Kidney (tissue), 14 donors: ENCODE results near the gene TPH1. TPM values are rescaled to one million over a fixed set of nuclear protein-coding genes. Genes with fewer than 3 reads are reported as not detected.

Experiments
- DNase-seq, 5 donors: peaks; one replicate each; pipeline ENCODE4 v3.0.0-alpha.2; 2013 to 2020
- FAIRE-seq: peaks from 2 replicates; lab custom pipeline; 2012; peaks lifted over from hg19 to GRCh38; lab: Jason Lieb, UNC
- H3K27ac ChIP-seq, 2 donors: one replicate each; pipeline ENCODE4 v1.7.0; 2013; ENCODE audit warnings: low read depth in 2 of 2, low read length in 2 of 2, inconsistent platforms in 1 of 2
- H3K27me3 ChIP-seq: one replicate; pipeline ENCODE4 v1.7.1; 2013; ENCODE audit warnings: low read length, inconsistent platforms; ENCODE audit not compliant: control insufficient read depth, insufficient read depth
- H3K36me3 ChIP-seq, 3 donors: one replicate each; pipeline versions ENCODE4 v1.7.0 to v1.7.1; 2013; ENCODE audit warnings: low read length in 3 of 3, control low read depth in 1 of 3, inconsistent platforms in 1 of 3; ENCODE audit not compliant: insufficient read depth in 3 of 3, control insufficient read depth in 2 of 3
- H3K4me1 ChIP-seq, 3 donors: one replicate each; pipeline versions ENCODE4 v1.7.0 to v1.7.1; 2013; ENCODE audit warnings: low read length in 3 of 3, inconsistent platforms in 1 of 3, low read depth in 1 of 3; ENCODE audit not compliant: control insufficient read depth in 2 of 3, insufficient read depth in 2 of 3
- H3K4me3 ChIP-seq, 3 donors: one replicate each; pipeline versions ENCODE4 v1.7.0 to v1.8.1; 2013; ENCODE audit warnings: low read length in 3 of 3, control low read depth in 1 of 3, inconsistent platforms in 1 of 3
- H3K9ac ChIP-seq, 3 donors: one replicate each; pipeline versions ENCODE4 v1.7.0 to v1.7.1; 2013; ENCODE audit warnings: low read length in 3 of 3, control low read depth in 1 of 3, inconsistent platforms in 1 of 3
- H3K9me3 ChIP-seq, 3 donors: one replicate each; pipeline versions ENCODE4 v1.7.0 to v1.7.1; 2013; ENCODE audit warnings: low read length in 3 of 3, control low read depth in 1 of 3, inconsistent platforms in 1 of 3; ENCODE audit not compliant: control insufficient read depth in 2 of 3, insufficient read depth in 1 of 3
- intact Hi-C: fragments of 100-400 bp; cut with DNase I; formaldehyde crosslinking; loops from one replicate; pipeline ENCODE4 v1.11.1; 2022
- polyA plus RNA-seq: library from polyadenylated mRNA; stranded (reverse); fragments of 350-450 nt; fragmentation: Illumina TruSeq; extraction: RNeasy Lipid Tissue Mini Kit (QIAGEN cat#74804); gene quantifications from one replicate; pipeline ENCODE4 v1.2.3, GENCODE V29; 2014; ENCODE audit warnings: low read depth, low replicate concordance; ENCODE audit not compliant: insufficient read depth
- total RNA-seq: library from RNA; stranded (reverse); fragmentation: NEBNext Ultra II Directional; extraction: Animal tissue kit (Norgen Biotek cat#: 25700); gene quantifications from one replicate; pipeline ENCODE4 v1.2.1, GENCODE V29; 2021
- TF ChIP-seq, protein P1 (sequence below): IDR thresholded peaks from 3 replicates; pipeline ENCODE4 v1.5.1; 2012; ENCODE audit warnings: mild to moderate bottlenecking, moderate library complexity, borderline replicate concordance; ENCODE audit not compliant: insufficient read depth; ENCODE audit errors: extremely low read depth
- donor health status: control.
- donor health status: control.
- donor health status: control.
- donor health status: control.
- donor health status: control.
- donor health status: DM: yes; HTN: yes; CAD: no.
- donor health status: Normal renal cell carcinoma (clear cell type).

TPH1 gene
- total and polyA plus RNA-seq, 2 donors from 2014 or later, result 0.09 to 0.60 TPM

DNA sequence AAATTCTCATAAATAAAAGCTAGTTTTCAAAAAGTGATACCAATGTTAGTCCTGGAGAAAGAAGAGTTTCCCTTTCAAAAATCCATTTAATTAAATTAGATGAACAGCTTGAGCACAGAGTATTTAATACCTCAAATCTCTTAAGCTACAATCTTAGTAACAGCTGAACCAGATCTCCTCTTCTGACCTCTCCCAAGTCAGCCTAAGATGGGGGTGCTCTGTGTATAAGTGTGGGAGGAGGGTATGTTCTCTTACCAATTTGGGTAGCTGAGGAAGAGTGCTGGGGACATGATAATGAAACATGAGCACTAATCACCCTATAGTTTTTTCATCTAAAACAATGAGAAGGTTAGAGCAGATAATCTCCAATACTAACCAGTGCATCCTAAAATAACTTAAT lies 9.6 kb downstream of the TPH1 start:
- TF ChIP-seq, protein P1, sequence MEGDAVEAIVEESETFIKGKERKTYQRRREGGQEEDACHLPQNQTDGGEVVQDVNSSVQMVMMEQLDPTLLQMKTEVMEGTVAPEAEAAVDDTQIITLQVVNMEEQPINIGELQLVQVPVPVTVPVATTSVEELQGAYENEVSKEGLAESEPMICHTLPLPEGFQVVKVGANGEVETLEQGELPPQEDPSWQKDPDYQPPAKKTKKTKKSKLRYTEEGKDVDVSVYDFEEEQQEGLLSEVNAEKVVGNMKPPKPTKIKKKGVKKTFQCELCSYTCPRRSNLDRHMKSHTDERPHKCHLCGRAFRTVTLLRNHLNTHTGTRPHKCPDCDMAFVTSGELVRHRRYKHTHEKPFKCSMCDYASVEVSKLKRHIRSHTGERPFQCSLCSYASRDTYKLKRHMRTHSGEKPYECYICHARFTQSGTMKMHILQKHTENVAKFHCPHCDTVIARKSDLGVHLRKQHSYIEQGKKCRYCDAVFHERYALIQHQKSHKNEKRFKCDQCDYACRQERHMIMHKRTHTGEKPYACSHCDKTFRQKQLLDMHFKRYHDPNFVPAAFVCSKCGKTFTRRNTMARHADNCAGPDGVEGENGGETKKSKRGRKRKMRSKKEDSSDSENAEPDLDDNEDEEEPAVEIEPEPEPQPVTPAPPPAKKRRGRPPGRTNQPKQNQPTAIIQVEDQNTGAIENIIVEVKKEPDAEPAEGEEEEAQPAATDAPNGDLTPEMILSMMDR, result no peak
- no peak overlapping the region for H3K9ac ChIP-seq
- intact Hi-C loops, result no loop called here
- H3K36me3 ChIP-seq, result no peaks in the 10 kb centered on the region
- DNase-seq, result no peak
- H3K4me3 ChIP-seq, result no peak overlapping the region
- no peaks in the 10 kb centered on the region for H3K9me3 ChIP-seq
- FAIRE-seq, result no peak
- no peaks in the 10 kb centered on the region for H3K27me3 ChIP-seq
- H3K27ac ChIP-seq, result no peak overlapping the region
- H3K4me1 ChIP-seq, result no peaks in the 10 kb centered on the region

DNA sequence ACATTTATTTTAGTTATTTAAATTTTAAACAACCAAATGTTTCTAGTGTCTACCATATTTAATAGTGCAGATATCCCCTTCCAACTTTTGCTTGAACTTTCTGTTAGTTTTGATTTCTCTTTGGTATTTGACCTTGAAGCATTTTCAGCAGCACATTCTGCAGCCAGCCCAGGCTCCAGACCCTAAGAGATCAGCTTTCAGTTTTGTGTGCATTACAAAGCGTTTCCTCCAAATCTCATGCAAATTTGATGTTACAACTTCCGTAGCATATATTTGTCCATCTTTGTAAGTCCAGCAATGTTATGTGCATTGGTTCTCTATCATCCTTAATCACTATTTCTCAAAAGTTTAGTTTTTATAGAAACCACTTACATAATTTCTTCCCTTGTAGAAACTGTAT lies 18.6 kb downstream of the TPH1 start:
- intact Hi-C loops, result no loop called here
- TF ChIP-seq, protein P1, result no peak
- Histone ChIP-seq H3K27ac (no peak overlapping the region), H3K27me3 (no peaks in the 10 kb centered on the region), H3K4me3 (no peak overlapping the region), H3K36me3 (no peaks in the 10 kb centered on the region), H3K9ac (no peak overlapping the region), H3K4me1 (no peaks in the 10 kb centered on the region), H3K9me3 (no peaks in the 10 kb centered on the region)
- DNase-seq (peak in 1 of 5 donors; percentile 5), FAIRE-seq (no peak)

DNA sequence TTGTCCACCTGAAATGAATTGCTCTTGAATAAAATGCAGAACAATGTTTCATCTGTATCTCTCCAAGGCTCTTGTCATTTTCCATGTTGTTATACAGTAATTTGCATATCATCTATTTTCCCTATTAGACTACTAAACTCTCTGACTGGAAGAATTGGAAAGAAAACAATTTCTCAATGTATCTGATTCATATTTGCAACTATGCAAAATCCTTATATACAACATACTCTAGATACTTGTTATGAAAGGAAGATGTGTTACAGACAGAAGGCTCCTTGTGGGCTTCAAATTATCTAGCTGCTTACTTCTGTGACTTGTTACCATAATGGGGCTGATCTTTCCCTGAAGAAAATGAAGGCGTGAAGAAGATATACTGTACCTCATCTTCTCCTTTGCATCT lies 23.6 kb downstream of the TPH1 start:
- no peaks in the 10 kb centered on the region for H3K4me1 ChIP-seq
- intact Hi-C loops, result no loop called here

More for the DNA sequence above, 23.6 kb downstream of the TPH1 start:
- Histone ChIP-seq H3K27ac (no peak overlapping the region), H3K36me3 (no peaks in the 10 kb centered on the region), H3K9ac (no peak overlapping the region), H3K27me3 (no peaks in the 10 kb centered on the region), H3K9me3 (no peaks in the 10 kb centered on the region), H3K4me3 (no peak overlapping the region)
- no peak for FAIRE-seq
- TF ChIP-seq, protein P1, result no peak
- no peak for DNase-seq
